HUDEP-2 (cell line): ENCODE results near the gene MYOM1.

Experiments used
- DNase-seq, 76 experiments: peaks; one replicate each; lab custom pipeline; 2025; ENCODE audit not compliant: unreplicated experiment in 76 of 76; lab: John Stamatoyannopoulos, UW

Gene MYOM1

GRCh38 chr18:3121259-3121658 lies 98.5 kb downstream of the MYOM1 start:
- DNase-seq, result no peak

GRCh38 chr18:3120356-3120755 lies 99.4 kb downstream of the MYOM1 start:
- DNase-seq, result no peak

GRCh38 chr18:3119401-3120341 lies 100.1 kb downstream of the MYOM1 start:
- no peak for DNase-seq

GRCh38 chr18:3118195-3119010 lies 101.4 kb downstream of the MYOM1 start:
- DNase-seq, result no peak

GRCh38 chr18:3117493-3118192 lies 102.1 kb downstream of the MYOM1 start:
- DNase-seq, result no peak

GRCh38 chr18:3115447-3116030 lies 104.2 kb downstream of the MYOM1 start:
- no peak for DNase-seq

GRCh38 chr18:3114451-3114850 lies 105.3 kb downstream of the MYOM1 start:
- DNase-seq, result no peak

GRCh38 chr18:3114026-3114425 lies 105.7 kb downstream of the MYOM1 start:
- DNase-seq, result no peak

GRCh38 chr18:3111523-3112240 lies 108.1 kb downstream of the MYOM1 start:
- no peak for DNase-seq

GRCh38 chr18:3110034-3110752 lies 109.6 kb downstream of the MYOM1 start:
- DNase-seq, result no peak

GRCh38 chr18:3107740-3108151 lies 112.0 kb downstream of the MYOM1 start:
- DNase-seq, result no peak

- DNase-seq, result no peak
Measured at GRCh38 chr18:3104190-3105054, 115.3 kb downstream of the MYOM1 start.

GRCh38 chr18:3103576-3103975 lies 116.2 kb downstream of the MYOM1 start:
- no peak for DNase-seq

GRCh38 chr18:3102983-3103382 lies 116.8 kb downstream of the MYOM1 start:
- no peak for DNase-seq

GRCh38 chr18:3100498-3101132 lies 119.2 kb downstream of the MYOM1 start:
- DNase-seq, result no peak

GRCh38 chr18:3099327-3099726 lies 120.4 kb downstream of the MYOM1 start:
- DNase-seq, result no peak

- DNase-seq, result no peak
Measured at GRCh38 chr18:3097082-3097481, 122.7 kb downstream of the MYOM1 start.

- no peak for DNase-seq
Measured at GRCh38 chr18:3095921-3096320, 123.8 kb downstream of the MYOM1 start.
